ENCODE data around the gene LLGL2.

The LLGL2 gene

DNA sequence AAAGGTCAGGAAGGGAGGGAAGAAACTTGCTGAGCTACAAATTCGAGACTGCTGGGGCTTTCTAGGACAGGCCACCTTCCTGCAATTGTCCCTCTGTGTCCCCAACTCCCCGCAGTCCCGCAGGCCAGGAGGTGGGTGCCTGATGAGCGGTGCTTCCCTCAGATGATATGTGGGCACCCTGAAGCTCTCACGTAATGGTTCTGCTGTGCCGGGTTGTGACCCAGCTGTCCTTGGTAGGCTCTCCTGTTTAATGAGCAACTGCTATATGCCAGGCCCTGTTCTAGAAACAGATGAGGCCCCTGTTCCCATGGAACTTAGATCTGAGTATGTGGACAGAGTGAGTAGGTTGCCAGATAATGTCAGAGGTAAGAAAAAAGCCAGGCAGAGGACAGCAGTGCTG is 40.1 kb downstream of the LLGL2 start:
- TF ChIP-seq, protein P1, sequence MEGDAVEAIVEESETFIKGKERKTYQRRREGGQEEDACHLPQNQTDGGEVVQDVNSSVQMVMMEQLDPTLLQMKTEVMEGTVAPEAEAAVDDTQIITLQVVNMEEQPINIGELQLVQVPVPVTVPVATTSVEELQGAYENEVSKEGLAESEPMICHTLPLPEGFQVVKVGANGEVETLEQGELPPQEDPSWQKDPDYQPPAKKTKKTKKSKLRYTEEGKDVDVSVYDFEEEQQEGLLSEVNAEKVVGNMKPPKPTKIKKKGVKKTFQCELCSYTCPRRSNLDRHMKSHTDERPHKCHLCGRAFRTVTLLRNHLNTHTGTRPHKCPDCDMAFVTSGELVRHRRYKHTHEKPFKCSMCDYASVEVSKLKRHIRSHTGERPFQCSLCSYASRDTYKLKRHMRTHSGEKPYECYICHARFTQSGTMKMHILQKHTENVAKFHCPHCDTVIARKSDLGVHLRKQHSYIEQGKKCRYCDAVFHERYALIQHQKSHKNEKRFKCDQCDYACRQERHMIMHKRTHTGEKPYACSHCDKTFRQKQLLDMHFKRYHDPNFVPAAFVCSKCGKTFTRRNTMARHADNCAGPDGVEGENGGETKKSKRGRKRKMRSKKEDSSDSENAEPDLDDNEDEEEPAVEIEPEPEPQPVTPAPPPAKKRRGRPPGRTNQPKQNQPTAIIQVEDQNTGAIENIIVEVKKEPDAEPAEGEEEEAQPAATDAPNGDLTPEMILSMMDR (conservative IDR thresholded peaks at IDR 0.05; ENCODE audit: control insufficient read depth, insufficient read depth, low read depth, low read length): no peak
- no peak for DNase-seq (ENCODE audit: low read depth)
- H3K4me3 ChIP-seq (ENCODE audit: control insufficient read depth, low read depth, low read length): no peak overlapping the region

DNA sequence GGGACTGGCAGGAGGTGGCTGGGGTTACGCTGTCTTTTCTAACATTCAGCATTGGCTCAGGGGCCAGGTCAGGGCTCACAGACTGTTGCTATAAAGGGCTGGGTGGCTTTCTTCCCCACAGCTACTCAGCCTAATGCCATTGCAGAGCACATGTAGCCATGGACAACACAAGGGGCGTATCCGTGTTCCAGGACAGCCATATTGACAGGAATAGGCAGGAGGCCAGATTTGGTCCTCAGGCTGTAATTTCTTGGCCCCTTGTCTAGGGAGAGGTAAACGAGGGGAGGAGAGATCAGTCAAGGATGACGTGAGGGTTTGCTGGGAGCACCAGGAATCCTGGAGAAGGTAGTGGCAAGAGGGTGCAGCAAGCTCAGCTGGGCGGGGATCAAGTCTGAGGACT is 40.9 kb downstream of the LLGL2 start:
- H3K4me3 ChIP-seq (ENCODE audit: control insufficient read depth, low read depth, low read length): no peak overlapping the region
- TF ChIP-seq, protein P1 (conservative IDR thresholded peaks at IDR 0.05; ENCODE audit: control insufficient read depth, insufficient read depth, low read depth, low read length): no peak
- DNase-seq (ENCODE audit: low read depth): no peak

DNA sequence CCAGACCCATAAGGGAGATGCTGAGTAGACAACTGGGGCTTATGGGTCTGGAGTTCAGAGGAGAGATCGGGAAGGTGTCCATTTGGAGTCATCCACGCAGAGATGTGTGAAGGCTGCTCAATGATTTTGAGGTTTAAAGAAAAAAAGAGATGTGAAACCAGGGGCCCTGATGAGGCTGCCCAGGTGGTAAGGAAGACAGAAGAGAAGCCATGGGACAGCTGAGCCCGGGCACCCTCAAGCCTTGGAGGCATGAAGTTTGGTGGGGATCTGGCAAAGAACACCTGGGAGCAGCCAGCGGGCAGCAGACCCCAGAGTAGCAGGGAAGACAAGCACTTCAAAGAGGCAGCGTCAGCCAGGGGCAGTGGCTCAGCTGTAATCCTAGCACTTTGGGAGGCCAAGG is 41.3 kb downstream of the LLGL2 start:
- H3K4me3 ChIP-seq (ENCODE audit: control insufficient read depth, low read depth, low read length): no peak overlapping the region
- TF ChIP-seq, protein P1 (conservative IDR thresholded peaks at IDR 0.05; ENCODE audit: control insufficient read depth, insufficient read depth, low read depth, low read length): no peak
- DNase-seq (ENCODE audit: low read depth): no peak

DNA sequence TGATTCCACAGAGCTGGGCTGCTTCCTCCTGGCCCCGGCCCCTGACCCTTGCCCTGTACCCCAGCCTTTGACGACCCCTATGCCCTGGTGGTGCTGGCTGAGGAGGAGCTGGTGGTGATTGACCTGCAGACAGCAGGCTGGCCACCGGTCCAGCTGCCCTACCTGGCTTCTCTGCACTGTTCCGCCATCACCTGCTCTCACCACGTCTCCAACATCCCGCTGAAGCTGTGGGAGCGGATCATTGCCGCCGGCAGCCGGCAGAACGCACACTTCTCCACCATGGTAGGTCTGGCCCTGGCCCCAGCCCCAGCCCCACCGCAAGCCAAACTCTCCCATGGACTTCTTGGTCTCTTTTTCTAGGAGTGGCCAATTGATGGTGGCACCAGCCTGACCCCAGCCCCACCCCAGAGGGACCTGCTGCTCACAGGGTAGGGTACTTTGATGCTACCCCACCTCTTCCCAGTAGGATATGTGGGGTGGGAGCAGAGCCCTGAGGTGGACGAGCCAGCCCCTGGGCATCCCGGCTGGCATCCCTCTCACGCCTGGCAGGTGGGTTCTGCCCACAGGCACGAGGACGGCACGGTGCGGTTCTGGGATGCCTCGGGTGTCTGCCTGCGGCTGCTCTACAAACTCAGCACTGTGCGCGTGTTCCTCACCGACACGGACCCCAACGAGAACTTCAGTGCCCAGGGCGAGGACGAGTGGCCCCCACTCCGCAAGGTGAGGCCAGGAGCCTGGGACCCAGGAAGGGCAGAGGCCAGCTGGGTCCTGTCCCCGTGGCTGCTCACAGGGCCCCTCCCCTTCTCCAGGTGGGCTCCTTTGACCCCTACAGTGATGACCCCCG is 43.1 kb downstream of the LLGL2 start:
- TF ChIP-seq, protein P1 (conservative IDR thresholded peaks at IDR 0.05; ENCODE audit: control insufficient read depth, insufficient read depth, low read depth, low read length): no peak
- DNase-seq (ENCODE audit: low read depth): no peak
- no peak overlapping the region for H3K4me3 ChIP-seq (ENCODE audit: control insufficient read depth, low read depth, low read length)

DNA sequence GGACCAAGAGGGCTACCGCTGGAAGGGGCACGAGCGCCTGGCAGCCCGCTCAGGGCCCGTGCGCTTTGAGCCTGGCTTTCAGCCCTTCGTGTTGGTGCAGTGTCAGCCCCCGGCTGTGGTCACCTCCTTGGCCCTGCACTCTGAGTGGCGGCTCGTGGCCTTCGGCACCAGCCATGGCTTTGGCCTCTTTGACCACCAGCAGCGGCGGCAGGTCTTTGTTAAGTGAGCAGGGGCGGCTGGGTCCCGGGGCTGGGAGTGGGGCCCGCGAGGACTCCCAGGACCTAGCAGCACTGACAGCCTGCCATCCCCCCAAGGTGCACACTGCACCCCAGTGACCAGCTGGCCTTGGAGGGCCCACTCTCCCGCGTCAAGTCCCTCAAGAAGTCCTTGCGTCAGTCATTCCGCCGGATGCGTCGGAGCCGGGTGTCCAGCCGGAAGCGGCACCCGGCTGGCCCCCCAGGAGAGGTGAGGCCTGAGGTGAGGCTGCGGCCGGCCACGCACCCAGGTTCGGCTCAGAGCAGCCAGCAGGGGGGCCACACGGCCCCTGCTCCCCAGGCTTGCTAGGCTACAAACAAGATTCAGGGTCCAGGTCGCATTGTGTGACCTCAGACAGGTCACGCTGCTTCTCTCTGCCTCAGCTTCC is 44.7 kb downstream of the LLGL2 start:
- H3K4me3 ChIP-seq (ENCODE audit: control insufficient read depth, low read depth, low read length): no peak overlapping the region
- TF ChIP-seq, protein P1 (conservative IDR thresholded peaks at IDR 0.05; ENCODE audit: control insufficient read depth, insufficient read depth, low read depth, low read length): no peak
- no peak for DNase-seq (ENCODE audit: low read depth)

GRCh38 chr17:75570772-75571171 is 45.3 kb downstream of the LLGL2 start:
- H3K4me3 ChIP-seq (ENCODE audit: control insufficient read depth, low read depth, low read length): no peak overlapping the region
- DNase-seq (ENCODE audit: low read depth): no peak
- TF ChIP-seq, protein P1 (conservative IDR thresholded peaks at IDR 0.05; ENCODE audit: control insufficient read depth, insufficient read depth, low read depth, low read length): no peak
